Activated CD8-positive, alpha-beta memory T cell treated with anti-CD3 and anti-CD28 coated beads, Interleukin-2, amount 50 U/mL, for 24 hours (primary cell): Measurements from ENCODE around the gene LLGL2.
A peak's percentile ranks its signal among the peaks of the same experiment; 100 is the strongest.
"Not testable (repeated sequence)": the region's sequence is repeated elsewhere in the genome, so short reads cannot be mapped to it uniquely, and the experiment has no call there.

Source experiments
- DNase-seq: peaks from one replicate; pipeline ENCODE4 v3.0.0-alpha.2; 2020; ENCODE audit errors: extremely low read depth

The LLGL2 gene

DNA sequence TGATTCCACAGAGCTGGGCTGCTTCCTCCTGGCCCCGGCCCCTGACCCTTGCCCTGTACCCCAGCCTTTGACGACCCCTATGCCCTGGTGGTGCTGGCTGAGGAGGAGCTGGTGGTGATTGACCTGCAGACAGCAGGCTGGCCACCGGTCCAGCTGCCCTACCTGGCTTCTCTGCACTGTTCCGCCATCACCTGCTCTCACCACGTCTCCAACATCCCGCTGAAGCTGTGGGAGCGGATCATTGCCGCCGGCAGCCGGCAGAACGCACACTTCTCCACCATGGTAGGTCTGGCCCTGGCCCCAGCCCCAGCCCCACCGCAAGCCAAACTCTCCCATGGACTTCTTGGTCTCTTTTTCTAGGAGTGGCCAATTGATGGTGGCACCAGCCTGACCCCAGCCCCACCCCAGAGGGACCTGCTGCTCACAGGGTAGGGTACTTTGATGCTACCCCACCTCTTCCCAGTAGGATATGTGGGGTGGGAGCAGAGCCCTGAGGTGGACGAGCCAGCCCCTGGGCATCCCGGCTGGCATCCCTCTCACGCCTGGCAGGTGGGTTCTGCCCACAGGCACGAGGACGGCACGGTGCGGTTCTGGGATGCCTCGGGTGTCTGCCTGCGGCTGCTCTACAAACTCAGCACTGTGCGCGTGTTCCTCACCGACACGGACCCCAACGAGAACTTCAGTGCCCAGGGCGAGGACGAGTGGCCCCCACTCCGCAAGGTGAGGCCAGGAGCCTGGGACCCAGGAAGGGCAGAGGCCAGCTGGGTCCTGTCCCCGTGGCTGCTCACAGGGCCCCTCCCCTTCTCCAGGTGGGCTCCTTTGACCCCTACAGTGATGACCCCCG lies 43.1 kb downstream of the LLGL2 start:
- no peak for DNase-seq

GRCh38 chr17:75570034-75570676 lies 44.7 kb downstream of the LLGL2 start:
- DNase-seq: no peak

GRCh38 chr17:75570772-75571171 lies 45.3 kb downstream of the LLGL2 start:
- DNase-seq: no peak

DNA sequence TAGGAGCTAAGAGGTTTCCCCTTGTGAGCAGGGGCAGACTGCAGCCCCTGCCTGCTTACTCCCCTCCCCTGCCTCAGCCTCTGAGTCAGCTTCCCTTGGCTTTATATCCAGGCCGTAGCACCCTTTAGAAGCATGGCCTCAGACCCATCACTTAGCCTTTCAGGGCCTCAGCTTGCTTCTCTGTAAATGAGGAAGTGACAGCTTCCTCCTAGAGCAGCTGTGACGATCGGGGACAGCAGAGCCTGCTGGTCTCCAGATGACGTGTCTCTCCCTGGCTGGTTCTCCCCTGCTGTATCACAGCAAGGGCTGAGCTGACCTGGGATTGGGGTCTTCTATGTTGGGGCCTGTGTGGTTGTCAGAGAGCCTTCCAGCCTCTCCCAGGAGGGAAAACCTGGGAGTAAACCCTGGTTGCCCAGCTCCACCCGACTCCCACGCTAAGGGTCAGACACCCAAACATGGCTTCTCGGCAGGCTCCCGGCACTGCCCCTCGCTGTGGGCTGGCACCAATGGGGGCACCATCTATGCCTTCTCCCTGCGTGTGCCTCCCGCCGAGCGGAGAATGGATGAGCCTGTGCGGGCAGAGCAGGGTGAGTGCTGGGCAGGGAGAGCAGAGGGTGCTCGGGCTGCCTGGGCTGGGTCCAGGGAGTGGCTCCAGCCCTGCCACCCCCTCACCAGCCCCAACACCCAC lies 45.8 kb downstream of the LLGL2 start:
- no peak for DNase-seq

DNA sequence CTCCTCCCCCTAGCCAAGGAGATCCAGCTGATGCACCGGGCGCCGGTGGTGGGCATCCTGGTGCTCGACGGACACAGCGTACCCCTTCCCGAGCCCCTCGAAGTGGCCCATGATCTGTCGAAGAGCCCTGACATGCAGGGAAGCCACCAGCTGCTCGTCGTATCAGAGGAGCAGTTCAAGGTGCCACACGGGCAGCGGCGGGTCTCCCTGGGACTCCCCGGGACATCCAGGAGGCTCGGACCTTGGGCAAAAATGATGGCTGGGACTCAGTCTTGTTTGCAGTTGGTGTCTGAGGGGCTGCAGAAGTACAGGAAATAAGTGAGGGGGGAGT lies 46.4 kb downstream of the LLGL2 start:
- DNase-seq: no peak

DNA sequence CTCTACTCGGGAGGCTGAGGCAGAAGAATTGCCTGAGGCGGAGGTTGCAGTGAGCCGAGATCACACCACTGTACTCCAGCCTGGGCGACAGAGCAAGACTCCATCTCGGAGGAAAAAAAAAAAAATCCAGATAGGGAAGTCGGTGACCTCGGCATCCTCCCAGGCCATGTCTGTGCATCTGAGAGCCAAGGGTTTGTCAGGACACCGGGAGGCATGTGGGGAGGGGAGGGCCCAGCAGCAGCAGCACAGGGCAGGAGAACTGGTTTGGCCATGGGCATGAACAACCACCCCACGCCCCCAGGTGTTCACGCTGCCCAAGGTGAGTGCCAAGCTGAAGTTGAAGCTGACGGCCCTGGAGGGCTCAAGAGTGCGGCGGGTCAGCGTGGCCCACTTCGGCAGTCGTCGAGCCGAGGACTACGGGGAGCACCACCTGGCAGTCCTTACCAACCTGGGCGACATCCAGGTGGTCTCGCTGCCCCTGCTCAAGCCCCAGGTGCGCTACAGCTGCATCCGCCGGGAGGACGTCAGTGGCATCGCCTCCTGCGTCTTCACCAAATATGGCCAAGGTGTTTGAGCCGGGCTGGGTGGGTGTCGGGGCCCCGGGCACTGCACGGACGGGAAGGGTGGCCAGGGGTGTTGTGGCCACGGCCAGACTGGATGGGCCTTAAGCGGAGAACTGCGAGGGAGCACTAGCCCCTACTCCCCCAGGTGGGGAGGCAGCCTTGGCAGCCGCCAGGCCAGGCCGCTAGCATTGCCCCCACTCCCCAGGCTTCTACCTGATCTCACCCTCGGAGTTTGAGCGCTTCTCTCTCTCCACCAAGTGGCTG lies 47.4 kb downstream of the LLGL2 start:
- DNase-seq: no peak

DNA sequence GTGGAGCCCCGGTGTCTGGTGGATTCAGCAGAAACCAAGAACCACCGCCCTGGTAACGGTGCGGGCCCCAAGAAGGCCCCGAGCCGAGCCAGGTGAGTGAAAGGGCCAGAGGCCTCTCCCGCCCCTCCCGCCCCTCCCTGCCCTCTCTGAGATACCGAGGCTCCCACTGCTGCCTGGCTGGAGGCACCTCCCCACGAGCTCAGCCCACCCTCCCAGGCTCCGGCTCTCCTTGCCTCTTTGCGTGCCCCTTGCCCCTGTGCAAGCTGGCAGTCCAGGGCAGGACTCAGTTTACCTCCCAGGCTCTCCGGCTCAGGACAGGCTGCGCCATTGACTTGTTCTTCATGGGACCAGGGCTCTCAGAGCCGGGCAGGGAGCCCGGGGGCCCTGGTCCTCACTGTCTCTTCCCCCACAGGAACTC lies 48.1 kb downstream of the LLGL2 start:
- DNase-seq: no peak

DNA sequence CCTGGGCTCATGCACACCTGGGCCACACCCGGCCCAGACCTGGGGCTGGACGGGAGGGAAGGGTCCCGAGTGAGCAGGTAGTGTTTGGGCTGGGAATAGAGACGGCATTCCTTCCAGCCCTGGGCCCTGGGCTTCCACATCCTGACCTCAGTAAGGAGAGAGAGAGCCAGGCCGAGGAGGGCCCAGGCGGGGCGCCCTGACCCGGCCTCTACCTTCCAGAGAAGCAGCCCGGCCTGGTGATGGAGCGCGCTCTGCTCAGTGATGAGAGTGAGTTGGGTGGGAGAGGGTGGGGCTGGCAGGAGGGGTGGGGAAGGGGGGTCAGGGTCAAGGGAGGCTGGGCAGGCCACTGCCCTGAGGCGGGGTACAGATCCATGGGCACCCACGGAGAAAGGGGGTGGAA lies 48.5 kb downstream of the LLGL2 start:
- no peak for DNase-seq

- DNase-seq: no peak
Observed at GRCh38 chr17:75574404-75575036, 49.0 kb downstream of the LLGL2 start.

DNA sequence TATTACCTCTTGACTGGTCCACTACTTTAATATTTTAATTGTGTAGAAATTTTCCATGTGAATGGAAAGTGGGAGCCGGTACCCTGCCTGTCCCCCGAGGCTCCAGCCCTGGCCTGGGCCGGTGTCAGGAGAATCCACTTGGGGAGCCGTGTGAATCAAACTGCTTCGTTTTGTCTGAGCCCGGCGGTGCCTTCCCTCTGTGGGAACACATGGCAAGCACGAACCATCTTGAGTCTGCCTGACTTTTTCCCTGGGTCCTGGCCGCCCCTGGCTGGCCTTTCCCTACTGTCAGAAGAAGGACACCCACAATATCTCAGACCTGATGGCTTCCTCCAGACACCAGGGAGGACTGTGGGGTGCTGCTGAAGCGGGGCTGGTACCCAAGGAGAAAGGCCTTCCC lies 49.7 kb downstream of the LLGL2 start:
- no peak for DNase-seq

- DNase-seq: no peak
Observed at GRCh38 chr17:75575728-75576127, 50.2 kb downstream of the LLGL2 start.

DNA sequence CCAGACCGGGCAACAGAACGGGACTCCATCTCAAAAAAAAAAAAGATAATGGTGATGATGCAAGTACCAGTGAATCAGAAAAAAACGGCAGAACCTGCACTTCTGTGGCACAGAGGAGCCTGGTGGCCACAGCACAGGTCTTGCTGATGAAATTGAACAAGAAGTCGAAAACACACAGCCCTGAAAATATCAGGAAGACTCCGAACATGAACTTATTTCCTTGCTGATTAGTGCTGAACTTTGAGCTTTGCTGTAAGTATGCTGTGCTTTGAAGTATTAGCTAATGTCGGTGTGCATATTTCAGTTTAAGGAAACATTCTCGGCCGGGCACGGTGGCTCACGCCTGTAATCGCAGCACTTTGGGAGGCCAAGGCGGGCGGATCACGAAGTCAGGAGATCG lies 51.2 kb downstream of the LLGL2 start:
- DNase-seq: no peak

GRCh38 chr17:75581121-75581725 lies 55.7 kb downstream of the LLGL2 start:
- peak; percentile 25 for DNase-seq

GRCh38 chr17:75583197-75583596 lies 57.7 kb downstream of the LLGL2 start:
- DNase-seq: not testable (repeated sequence)

DNA sequence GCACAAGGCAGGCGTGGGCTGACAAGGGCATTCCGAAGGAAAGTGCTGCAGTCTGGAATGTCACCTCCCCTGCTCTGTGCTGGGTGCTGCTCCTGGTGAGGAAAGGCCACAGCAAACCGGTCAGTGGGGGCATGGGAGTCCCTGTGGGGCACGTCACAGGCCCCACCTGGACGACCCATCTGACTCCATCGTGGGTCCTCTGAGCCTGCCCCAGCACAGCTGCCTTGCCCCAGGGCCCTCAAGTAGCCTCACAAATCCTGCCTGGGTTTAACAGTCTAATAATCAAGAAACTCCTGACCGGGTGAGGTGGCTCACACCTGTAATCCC lies 59.3 kb downstream of the LLGL2 start:
- DNase-seq: no peak

GRCh38 chr17:75587675-75588595 lies 62.4 kb downstream of the LLGL2 start, which contains the start of gene MYO15B:
MYO15B (plus strand) TSS chr17:75587800; CDS start chr17:75588058, 258 bp downstream.
- no peak for DNase-seq

- no peak for DNase-seq
Observed at GRCh38 chr17:75588596-75589011, 63.1 kb downstream of the LLGL2 start.

GRCh38 chr17:75589012-75589918 lies 63.8 kb downstream of the LLGL2 start:
- peak; percentile 93 for DNase-seq

DNA sequence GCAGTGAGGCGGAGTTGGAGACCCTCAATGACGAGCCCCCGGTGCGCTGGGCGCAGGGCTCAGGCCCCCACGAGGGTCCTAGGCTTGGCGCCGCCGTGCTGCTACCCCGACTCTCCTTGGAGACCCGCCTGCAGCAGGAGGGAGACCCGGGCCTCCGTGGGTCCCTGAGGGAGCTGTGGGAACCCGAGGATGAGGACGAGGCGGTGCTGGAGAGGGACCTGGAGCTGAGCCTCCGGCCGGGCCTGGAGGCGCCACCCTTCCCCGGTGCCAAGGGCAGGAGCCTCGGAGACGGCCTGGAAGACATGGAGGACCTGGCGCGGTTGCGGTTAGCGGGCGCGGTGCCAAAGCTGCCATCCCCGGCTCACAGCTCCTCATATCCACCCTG lies 64.4 kb downstream of the LLGL2 start:
- no peak for DNase-seq
